K562 treated with DMSO at 1 percent for 48 hours (cell line): Measurements from ENCODE around the gene SEPTIN11. TPM values are rescaled to one million over a fixed set of nuclear protein-coding genes. Genes with fewer than 3 reads are reported as not detected.

Experiments used
- total RNA-seq: library from RNA; unstranded; fragments of 300-600 nt; gene quantifications from 2 replicates; pipeline ENCODE4 v1.2.3, GENCODE V29; 2022; ENCODE audit warnings: low replicate concordance; ENCODE audit errors: extremely low read depth

SEPTIN11 gene
- total RNA-seq = not detected in 2 replicates

GRCh38 chr4:76949276-76950051 lies at the start of gene SEPTIN11:
Gene SEPTIN11, plus strand, starts transcription at chr4:76949752. Its CDS starts 152 bp downstream, at chr4:76949904.

Other genes with a start within 250 kb of the SEPTIN11 start
- gene SOWAHB, start 51.6 kb upstream of the SEPTIN11 start, total RNA-seq = not detected in 2 replicates
- not detected in 2 replicates for gene CCNI, start 126.2 kb downstream of the SEPTIN11 start, total RNA-seq
- gene CCNG2, start 207.5 kb downstream of the SEPTIN11 start, total RNA-seq = not detected in 2 replicates